HG02943 (cell line): Measurements from ENCODE around the gene CREB3L2.
"Not testable (repeated sequence)": the region's sequence is repeated elsewhere in the genome, so short reads cannot be mapped to it uniquely, and the experiment has no call there.

Experiments
- ATAC-seq: cut with Tn5 transposase; IDR thresholded peaks from one replicate; pipeline ENCODE4 v1.9.1; 2021; ENCODE audit warnings: mild to moderate bottlenecking, low read depth, moderate library complexity; ENCODE audit not compliant: unreplicated experiment

The CREB3L2 gene

GRCh38 chr7:137975221-137975620, 26.7 kb downstream of the CREB3L2 start:
- ATAC-seq: no peak

- ATAC-seq: no peak
These were observed 27.1 kb downstream of the CREB3L2 start for GRCh38 chr7:137974766-137975165.

GRCh38 chr7:137970253-137970975, 31.5 kb downstream of the CREB3L2 start:
- ATAC-seq: no peak

- no peak for ATAC-seq
These were observed 32.1 kb downstream of the CREB3L2 start for GRCh38 chr7:137969828-137970227.

- ATAC-seq: no peak
These were observed 33.0 kb downstream of the CREB3L2 start for GRCh38 chr7:137968890-137969289.

GRCh38 chr7:137968339-137968738, 33.5 kb downstream of the CREB3L2 start:
- not testable (repeated sequence) for ATAC-seq

- ATAC-seq: no peak
These were observed 34.5 kb downstream of the CREB3L2 start for GRCh38 chr7:137967143-137968018.

GRCh38 chr7:137966641-137967142, 35.2 kb downstream of the CREB3L2 start:
- no peak for ATAC-seq

GRCh38 chr7:137965942-137966640, 35.8 kb downstream of the CREB3L2 start:
- no peak for ATAC-seq

- no peak for ATAC-seq
These were observed 36.9 kb downstream of the CREB3L2 start for GRCh38 chr7:137964824-137965545.

- ATAC-seq: no peak
These were observed 38.9 kb downstream of the CREB3L2 start for GRCh38 chr7:137962875-137963507.

- ATAC-seq: no peak
These were observed 39.4 kb downstream of the CREB3L2 start for GRCh38 chr7:137962491-137962874.

GRCh38 chr7:137961200-137962177, 40.4 kb downstream of the CREB3L2 start:
- no peak for ATAC-seq

- ATAC-seq: no peak
These were observed 41.9 kb downstream of the CREB3L2 start for GRCh38 chr7:137960020-137960419.

- no peak for ATAC-seq
These were observed 43.1 kb downstream of the CREB3L2 start for GRCh38 chr7:137958470-137959431.

GRCh38 chr7:137957887-137958286, 44.0 kb downstream of the CREB3L2 start:
- ATAC-seq: no peak

GRCh38 chr7:137956591-137956990, 45.3 kb downstream of the CREB3L2 start:
- no peak for ATAC-seq

GRCh38 chr7:137956183-137956582, 45.7 kb downstream of the CREB3L2 start:
- no peak for ATAC-seq
